HK-2 (cell line): Measurements from ENCODE around the gene ZNF500.

Experiments
- DNase-seq: peaks from one replicate; pipeline ENCODE4 v3.0.0-alpha.2; 2018; ENCODE audit not compliant: unreplicated experiment

The ZNF500 gene

DNA sequence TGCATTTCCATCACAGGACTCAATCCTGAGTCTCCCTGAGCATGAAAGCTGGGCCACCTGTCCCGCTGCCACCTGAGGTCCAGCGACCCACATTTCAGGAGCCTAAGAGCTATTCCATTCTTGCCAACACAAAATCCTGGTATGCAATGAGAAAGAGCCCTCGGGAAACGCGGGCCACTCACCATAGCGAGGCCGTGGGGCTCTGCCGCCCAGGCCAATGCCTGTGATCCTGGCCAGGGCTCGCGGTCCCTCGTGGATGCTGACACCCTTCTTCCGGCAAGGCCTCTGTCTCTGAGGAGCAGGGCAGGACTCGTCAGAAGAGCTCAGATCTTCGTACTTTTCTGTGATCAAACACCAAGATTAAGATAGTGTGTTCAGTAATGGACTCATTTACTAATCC, 62.0 kb downstream of the ZNF500 start:
- DNase-seq, result no peak

DNA sequence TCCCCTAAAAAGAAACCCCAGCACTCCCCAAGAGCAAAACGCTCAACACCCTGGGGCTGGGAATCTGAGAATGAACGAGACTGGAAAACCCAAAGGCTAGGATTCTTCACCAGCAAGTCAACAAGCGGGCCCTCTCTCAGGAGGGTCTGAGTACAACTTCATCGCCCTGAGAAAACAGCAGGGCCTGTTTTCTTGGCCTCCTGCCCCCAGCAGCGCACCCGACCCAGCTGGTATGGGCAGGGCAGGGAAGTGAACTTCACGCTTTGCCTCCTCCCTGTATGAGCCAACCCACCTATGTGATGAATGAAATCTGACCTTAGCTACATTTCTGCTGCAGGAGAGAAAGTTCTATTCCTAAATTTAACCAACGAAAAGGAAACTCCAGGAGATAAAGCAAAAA, 62.5 kb downstream of the ZNF500 start:
- DNase-seq, result no peak

DNA sequence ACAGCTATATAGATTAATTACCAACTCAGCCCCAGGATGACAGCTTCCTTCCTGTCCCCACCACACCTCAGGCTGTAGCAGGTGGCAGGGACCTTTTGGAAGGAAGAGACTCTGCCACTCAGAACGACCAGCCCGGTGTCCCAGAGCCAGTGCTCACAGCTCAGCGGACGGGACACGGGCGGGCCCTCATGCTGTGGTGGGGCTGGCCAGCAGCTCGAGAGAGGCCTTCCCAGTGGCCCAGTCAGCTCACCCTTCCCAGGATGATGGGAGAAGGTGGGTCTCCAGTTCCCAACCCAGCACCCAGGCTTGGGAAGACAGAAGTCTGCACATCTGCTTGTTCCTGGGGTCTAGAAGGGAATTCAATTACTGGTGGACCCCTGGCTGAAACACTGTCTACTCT, 63.1 kb downstream of the ZNF500 start:
- no peak for DNase-seq

- DNase-seq, result peak; percentile 51
These were observed 64.5 kb downstream of the ZNF500 start for GRCh38 chr16:4702466-4702808.

DNA sequence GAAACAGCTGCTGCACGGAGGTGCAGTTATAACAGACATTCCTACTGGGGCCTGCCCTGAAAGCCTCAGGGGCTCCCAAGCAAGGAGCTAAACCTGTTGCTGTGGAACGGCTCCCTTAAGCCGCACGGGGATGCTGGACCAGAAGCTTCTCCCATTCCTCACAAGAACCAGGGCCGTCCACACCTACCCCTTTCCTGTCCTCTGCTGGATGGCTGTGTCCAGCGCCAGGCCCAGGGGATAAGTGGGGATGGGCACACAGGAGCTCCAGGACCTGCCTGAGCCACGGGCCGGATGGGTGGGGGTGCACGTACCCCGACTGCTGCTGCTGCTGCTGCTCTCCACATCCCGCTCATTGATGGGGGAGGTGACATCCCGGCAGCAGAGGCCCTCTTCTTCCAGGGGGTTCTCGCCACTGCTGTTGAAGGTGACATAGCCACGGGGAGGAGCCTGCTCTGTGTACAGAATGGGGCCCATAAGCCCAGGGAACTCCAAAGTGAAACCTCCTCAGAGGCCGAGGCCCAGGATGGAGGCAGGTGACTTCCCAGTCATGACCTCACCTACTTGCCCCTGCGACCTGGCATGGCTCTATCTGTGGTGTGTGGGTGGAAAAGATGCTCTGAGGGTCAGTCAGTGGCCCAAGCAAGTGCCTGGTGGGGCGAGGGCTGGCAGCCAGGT, 65.0 kb downstream of the ZNF500 start:
- peak; percentile 40 for DNase-seq

- no peak for DNase-seq
These were observed 65.8 kb downstream of the ZNF500 start for GRCh38 chr16:4700997-4701743.

- DNase-seq, result no peak
These were observed 66.5 kb downstream of the ZNF500 start for GRCh38 chr16:4700380-4700996.

- DNase-seq, result no peak
These were observed 67.9 kb downstream of the ZNF500 start for GRCh38 chr16:4699046-4699556.

DNA sequence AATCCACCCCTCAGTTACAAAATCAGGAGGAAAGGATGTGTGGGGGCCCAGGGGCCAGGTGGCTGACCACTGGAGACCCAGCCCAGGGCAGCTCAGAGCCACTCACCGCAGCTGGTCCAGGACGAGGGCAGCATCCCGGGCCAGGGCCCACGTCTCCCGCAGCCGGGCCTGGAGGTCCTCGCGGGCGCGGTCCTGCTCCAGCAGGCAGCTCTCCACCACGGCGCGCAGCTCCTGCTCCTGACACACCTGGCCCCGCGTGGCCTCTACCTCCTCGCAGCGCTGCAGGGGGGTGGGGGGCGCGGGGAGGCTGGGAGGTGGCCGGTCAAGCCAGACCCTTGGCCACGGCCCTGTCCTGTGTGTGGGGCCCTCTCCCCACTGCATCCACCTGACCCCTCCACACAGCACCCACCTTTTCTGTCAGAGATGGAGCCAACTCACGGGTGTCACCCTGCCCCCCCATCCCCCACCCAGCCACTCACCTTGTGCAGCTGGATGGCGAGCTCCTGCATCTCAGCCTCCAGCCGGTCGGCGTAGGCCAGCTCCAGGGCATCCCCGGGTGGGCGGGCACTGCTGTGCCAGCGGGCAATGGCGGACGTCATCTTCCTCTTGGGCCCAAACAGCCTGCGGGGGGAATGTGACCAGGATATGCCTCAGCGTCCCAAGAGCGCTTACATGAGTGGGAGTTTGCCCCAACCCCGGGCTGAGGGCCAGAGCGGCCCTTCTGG, 68.5 kb downstream of the ZNF500 start:
- no peak for DNase-seq
